K562 (cell line): ENCODE data around the gene GOSR1. TPM values are rescaled to one million over a fixed set of nuclear protein-coding genes. Genes with fewer than 3 reads are reported as not detected.

Experiments
- CREM ChIP-seq: IDR thresholded peaks from 2 replicates; pipeline ENCODE4 v1.6.1; 2014; ENCODE audit warnings: antibody characterized with exemption, low read depth
- ELF1 ChIP-seq: fragments of 200-800 bp; sonication (Bioruptor generic); IDR thresholded peaks from 2 replicates; pipeline ENCODE4 v1.6.1; 2016; ENCODE audit warnings: missing genetic modification characterization, missing compliant biosample characterization
- ESRRB ChIP-seq: fragments of 250-450 bp; sonication (Bioruptor Pico); IDR thresholded peaks from 2 replicates; pipeline ENCODE4 v1.5.0; 2020; ENCODE audit warnings: mild to moderate bottlenecking, moderate library complexity, borderline replicate concordance
- FOS ChIP-seq: IDR thresholded peaks from 3 replicates; pipeline ENCODE4 v1.6.1; 2011; ENCODE audit not compliant: insufficient read length; ENCODE audit errors: extremely low read depth
- FOXJ2 ChIP-seq: fragments of 200-800 bp; sonication (Bioruptor generic); IDR thresholded peaks from 2 replicates; pipeline ENCODE4 v1.6.1; 2016; ENCODE audit warnings: missing genetic modification characterization, missing compliant biosample characterization
- GABPA ChIP-seq: fragments of 200-800 bp; sonication (Bioruptor generic); conservative IDR thresholded peaks from 2 replicates; pipeline ENCODE4 v1.6.1; 2016; ENCODE audit warnings: low read depth, missing genetic modification characterization, missing compliant biosample characterization
- GTF2E2 ChIP-seq: fragments of 200-800 bp; sonication (Bioruptor generic); IDR thresholded peaks from 2 replicates; pipeline ENCODE4 v1.6.1; 2016; ENCODE audit warnings: missing genetic modification characterization, missing compliant biosample characterization
- L3MBTL2 ChIP-seq: fragments of 450-650 bp; IDR thresholded peaks from 2 replicates; pipeline ENCODE4 v1.6.1; 2016; ENCODE audit warnings: mild to moderate bottlenecking, moderate library complexity
- MED1 ChIP-seq: sonication (generic); formaldehyde crosslinking; IDR thresholded peaks from 2 replicates; pipeline ENCODE4 v1.8.1; 2023; ENCODE audit warnings: missing genetic modification reagents, borderline replicate concordance
- MEIS2 ChIP-seq: fragments of 450-650 bp; IDR thresholded peaks from 2 replicates; pipeline ENCODE4 v1.6.1; 2014; ENCODE audit warnings: mild to moderate bottlenecking; ENCODE audit not compliant: partially characterized antibody
- NBN ChIP-seq: fragments of 450-650 bp; IDR thresholded peaks from 2 replicates; pipeline ENCODE4 v1.6.1; 2016; ENCODE audit warnings: low read depth, mild to moderate bottlenecking
- NR2C2 ChIP-seq, 2 experiments: fragments of 200-800 bp in 1 of 2; sonication (Bioruptor generic) in 1 of 2; sonication (generic) in 1 of 2; formaldehyde crosslinking in 1 of 2; IDR thresholded peaks; 2 replicates each; pipeline versions ENCODE4 v1.6.1 to v1.8.0; 2016 to 2022; ENCODE audit warnings: mild to moderate bottlenecking in 1 of 2, missing compliant biosample characterization in 1 of 2, missing genetic modification characterization in 1 of 2, missing genetic modification reagents in 1 of 2
- OTX1 ChIP-seq: fragments of 450-650 bp; formaldehyde crosslinking; IDR thresholded peaks from 2 replicates; pipeline ENCODE4 v1.4.0; 2022; ENCODE audit warnings: mild to moderate bottlenecking
- PHTF2 ChIP-seq: fragments of 250-450 bp; sonication (Bioruptor Pico); IDR thresholded peaks from 2 replicates; pipeline ENCODE4 v1.5.0; 2021; ENCODE audit warnings: mild to moderate bottlenecking
- RAD51 ChIP-seq: fragments of 450-650 bp; IDR thresholded peaks from 2 replicates; pipeline ENCODE4 v1.7.1; 2016; ENCODE audit warnings: low read depth, mild to moderate bottlenecking, borderline replicate concordance
- THAP7 ChIP-seq: fragments of 250-450 bp; sonication (Bioruptor Pico); IDR thresholded peaks from 2 replicates; pipeline ENCODE4 v1.5.0; 2021
- TRIM28 ChIP-seq: fragments of 450-650 bp; IDR thresholded peaks from 2 replicates; pipeline ENCODE4 v1.6.1; 2017
- ZBTB5 ChIP-seq: fragments of 450-650 bp; IDR thresholded peaks from 2 replicates; pipeline ENCODE4 v1.6.1; 2017; ENCODE audit warnings: antibody characterized with exemption
- ZNF143 ChIP-seq: sonication (generic); formaldehyde crosslinking; IDR thresholded peaks from 2 replicates; pipeline ENCODE4 v1.9.0; 2022; ENCODE audit warnings: mild to moderate bottlenecking, missing genetic modification reagents
- ZNF316 ChIP-seq: fragments of 450-650 bp; IDR thresholded peaks from 2 replicates; pipeline ENCODE4 v1.6.1; 2016
- ZNF408 ChIP-seq: fragments of 250-450 bp; sonication (Bioruptor Pico); IDR thresholded peaks from 2 replicates; pipeline ENCODE4 v1.4.0; 2020; ENCODE audit warnings: low read depth, mild to moderate bottlenecking, moderate library complexity
- polyA plus RNA-seq, 8 experiments: library from polyadenylated mRNA; depleted of rRNA in 4 of 8; stranded (reverse) in 5 of 8; unstranded in 3 of 8; fragments of >200 nt; fragmentation: Nextera tagmentation in 2 of 8; fragmentation: Illumina TruSeq in 1 of 8; extraction: Ambion mirVana in 2 of 8; extraction: Trizol in 1 of 8; gene quantifications; 2 replicates each; pipeline versions ENCODE4 v1.2.1 to v1.2.3, GENCODE V29; 2011 to 2014; ENCODE audit warnings: inconsistent platforms in 1 of 8, missing spikeins in 1 of 8
- total RNA-seq, 7 experiments: library from RNA; depleted of rRNA in 6 of 7; stranded (reverse); fragments of >200 nt in 6 of 7; fragmentation: Illumina TruSeq in 2 of 7; extraction: Trizol in 2 of 7; gene quantifications; 2 replicates each; pipeline versions ENCODE4 v1.2.1 to v1.2.3, GENCODE V29; 2011 to 2021; ENCODE audit warnings: low replicate concordance in 1 of 7
- TF ChIP-seq, protein P1 (sequence below): sonication (generic); formaldehyde crosslinking; IDR thresholded peaks from 2 replicates; pipeline ENCODE4 v1.8.0; 2022; ENCODE audit warnings: missing genetic modification reagents, mild to moderate bottlenecking, moderate library complexity, borderline replicate concordance
- TF ChIP-seq, protein P2 (sequence below): sonication (generic); formaldehyde crosslinking; IDR thresholded peaks from 2 replicates; pipeline ENCODE4 v1.8.0; 2023; ENCODE audit warnings: mild to moderate bottlenecking, missing genetic modification reagents

The GOSR1 gene
- total and polyA plus RNA-seq, 9 of the 15 experiments (the other 6 are each of a cell fraction or from before 2014, with no cell fraction given) = 17.6 to 95.5 (median 33.3) TPM

DNA sequence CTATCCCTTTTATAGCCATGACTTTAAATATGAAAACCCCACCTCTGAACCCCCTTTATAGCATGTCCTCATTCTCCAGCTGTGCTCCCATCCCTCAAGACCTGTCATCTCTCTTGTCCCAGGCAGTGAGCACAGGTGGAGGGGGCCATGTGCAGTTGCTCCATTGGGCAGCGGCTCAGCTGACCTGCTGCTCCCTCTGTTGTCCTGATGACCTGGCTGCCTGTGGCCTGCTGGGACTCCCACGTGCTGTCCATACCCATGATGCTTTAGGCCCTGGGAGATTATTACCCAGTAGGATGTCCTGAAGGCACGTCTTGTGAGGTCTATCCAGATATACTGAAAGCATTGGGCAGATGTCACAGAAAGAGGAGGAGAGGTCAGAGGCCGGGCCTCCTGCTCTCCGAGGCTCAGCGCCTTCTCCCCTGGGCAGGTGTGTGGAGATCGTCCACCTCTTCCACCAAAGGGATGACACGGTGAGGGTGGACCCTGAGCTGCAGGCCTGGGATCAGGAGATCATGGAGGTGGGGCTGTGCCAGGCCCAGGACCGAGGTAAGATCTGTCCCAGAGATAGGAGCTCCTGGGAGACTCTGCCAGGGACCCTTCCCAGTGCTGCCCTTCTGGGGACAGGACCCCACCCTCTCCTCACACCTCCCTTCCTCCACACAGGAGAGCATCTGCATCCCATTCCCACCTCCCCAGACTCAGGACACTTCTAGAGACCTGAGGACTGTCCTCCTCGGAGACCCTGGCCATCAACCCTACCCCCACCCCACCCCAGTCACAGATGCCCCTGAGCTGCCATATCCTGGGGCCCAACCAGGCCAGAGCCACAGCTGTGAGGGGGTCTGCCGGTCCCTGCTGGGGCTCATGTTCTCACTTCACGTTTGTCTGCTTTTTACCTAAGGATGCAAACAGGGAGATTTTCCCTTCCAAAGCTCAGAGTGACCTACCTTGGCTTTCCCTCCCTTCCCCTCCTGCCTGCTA lies 58.0 kb downstream of the GOSR1 start (continued):
- TF ChIP-seq ELF1 (tag) (no peak), MEIS2 (no peak), OTX1 (CRISPR knock-in tag) (no peak), ZNF143 (CRISPR knock-in tag) (peak; percentile 40; the same call in 1 of the 2 replicates), MED1 (CRISPR knock-in tag) (no peak), NR2C2 (CRISPR knock-in tag; IDR thresholded peaks at IDR 0.05) (no peak), NR2C2 (tag; IDR thresholded peaks at IDR 0.05) (peak; percentile 17; the same call in 1 of the 2 replicates), L3MBTL2 (peak; percentile 48; the same call in 1 of the 2 replicates), PHTF2 (CRISPR knock-in tag) (no peak), FOS (no peak), FOXJ2 (no peak), NBN (no peak), THAP7 (CRISPR knock-in tag) (no peak), GABPA (tag) (no peak), GTF2E2 (no peak), ZNF316 (no peak), ZNF408 (CRISPR knock-in tag) (no peak), ZBTB5 (no peak), RAD51 (peak; percentile 64; the same call in 1 of the 2 replicates), TRIM28 (no peak), ESRRB (CRISPR knock-in tag) (no peak), CREM (no peak)
- TF ChIP-seq, protein P1, sequence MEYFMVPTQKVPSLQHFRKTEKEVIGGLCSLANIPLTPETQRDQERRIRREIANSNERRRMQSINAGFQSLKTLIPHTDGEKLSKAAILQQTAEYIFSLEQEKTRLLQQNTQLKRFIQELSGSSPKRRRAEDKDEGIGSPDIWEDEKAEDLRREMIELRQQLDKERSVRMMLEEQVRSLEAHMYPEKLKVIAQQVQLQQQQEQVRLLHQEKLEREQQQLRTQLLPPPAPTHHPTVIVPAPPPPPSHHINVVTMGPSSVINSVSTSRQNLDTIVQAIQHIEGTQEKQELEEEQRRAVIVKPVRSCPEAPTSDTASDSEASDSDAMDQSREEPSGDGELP (CRISPR knock-in tag) = peak; percentile 27; the same call in 1 of the 2 replicates
- TF ChIP-seq, protein P2, sequence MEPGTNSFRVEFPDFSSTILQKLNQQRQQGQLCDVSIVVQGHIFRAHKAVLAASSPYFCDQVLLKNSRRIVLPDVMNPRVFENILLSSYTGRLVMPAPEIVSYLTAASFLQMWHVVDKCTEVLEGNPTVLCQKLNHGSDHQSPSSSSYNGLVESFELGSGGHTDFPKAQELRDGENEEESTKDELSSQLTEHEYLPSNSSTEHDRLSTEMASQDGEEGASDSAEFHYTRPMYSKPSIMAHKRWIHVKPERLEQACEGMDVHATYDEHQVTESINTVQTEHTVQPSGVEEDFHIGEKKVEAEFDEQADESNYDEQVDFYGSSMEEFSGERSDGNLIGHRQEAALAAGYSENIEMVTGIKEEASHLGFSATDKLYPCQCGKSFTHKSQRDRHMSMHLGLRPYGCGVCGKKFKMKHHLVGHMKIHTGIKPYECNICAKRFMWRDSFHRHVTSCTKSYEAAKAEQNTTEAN (CRISPR knock-in tag) = no peak
